SU-DHL-6 (cell line): ENCODE data around the gene MXD3.

ENCODE experiments used
- CTCF ChIP-seq: fragments of 200-600 bp; sonication (generic); IDR thresholded peaks from one replicate; pipeline ENCODE4 v1.5.1; 2017; ENCODE audit warnings: antibody characterized with exemption, mild to moderate bottlenecking, low read length, moderate library complexity; ENCODE audit not compliant: insufficient read depth, poor library complexity, severe bottlenecking
- EZH2phosphoT487 ChIP-seq: fragments of 200-600 bp; sonication (generic), shearing (Covaris generic); conservative IDR thresholded peaks from 2 replicates; pipeline ENCODE4 v1.6.1; 2018; ENCODE audit warnings: mild to moderate bottlenecking, antibody characterized with exemption, low read length, moderate library complexity, mixed read lengths

- no peak for TF ChIP-seq CTCF
- TF ChIP-seq EZH2phosphoT487, result no peak
Measured at GRCh38 chr5:177288191-177288590, 23.5 kb downstream of the MXD3 start.
